ENCODE results near the gene PTPRE.

DNA sequence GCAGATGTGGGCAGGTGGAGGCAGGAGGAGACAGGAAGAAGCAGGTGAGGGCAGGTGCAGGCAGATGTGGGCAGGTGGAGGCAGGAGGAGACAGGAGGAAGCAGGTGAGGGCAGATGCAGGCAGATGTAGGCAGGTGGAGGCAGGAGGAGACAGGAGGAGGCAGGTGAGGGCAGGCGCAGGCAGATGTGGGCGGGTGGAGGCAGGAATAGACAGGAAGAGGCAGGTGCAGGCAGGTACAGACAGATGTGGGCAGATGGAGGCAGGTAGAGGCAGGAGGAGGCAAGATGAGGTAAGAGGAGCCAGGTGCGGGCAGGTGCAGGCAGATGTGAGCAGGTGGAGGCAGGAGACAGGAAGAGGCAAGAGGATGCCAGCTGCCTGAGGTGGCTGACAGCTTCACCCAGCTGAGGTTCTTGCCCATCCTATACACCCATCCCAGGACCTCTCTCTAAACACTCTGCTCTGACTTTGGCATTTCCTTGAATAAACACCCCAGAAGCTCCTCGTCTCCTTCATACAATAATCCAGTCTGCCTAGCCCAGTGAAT is 33.0 kb downstream of the PTPRE start:
- TF ChIP-seq POLR2AphosphoS5 (IDR thresholded peaks at IDR 0.05) = no peak
- TF ChIP-seq, protein P1, sequence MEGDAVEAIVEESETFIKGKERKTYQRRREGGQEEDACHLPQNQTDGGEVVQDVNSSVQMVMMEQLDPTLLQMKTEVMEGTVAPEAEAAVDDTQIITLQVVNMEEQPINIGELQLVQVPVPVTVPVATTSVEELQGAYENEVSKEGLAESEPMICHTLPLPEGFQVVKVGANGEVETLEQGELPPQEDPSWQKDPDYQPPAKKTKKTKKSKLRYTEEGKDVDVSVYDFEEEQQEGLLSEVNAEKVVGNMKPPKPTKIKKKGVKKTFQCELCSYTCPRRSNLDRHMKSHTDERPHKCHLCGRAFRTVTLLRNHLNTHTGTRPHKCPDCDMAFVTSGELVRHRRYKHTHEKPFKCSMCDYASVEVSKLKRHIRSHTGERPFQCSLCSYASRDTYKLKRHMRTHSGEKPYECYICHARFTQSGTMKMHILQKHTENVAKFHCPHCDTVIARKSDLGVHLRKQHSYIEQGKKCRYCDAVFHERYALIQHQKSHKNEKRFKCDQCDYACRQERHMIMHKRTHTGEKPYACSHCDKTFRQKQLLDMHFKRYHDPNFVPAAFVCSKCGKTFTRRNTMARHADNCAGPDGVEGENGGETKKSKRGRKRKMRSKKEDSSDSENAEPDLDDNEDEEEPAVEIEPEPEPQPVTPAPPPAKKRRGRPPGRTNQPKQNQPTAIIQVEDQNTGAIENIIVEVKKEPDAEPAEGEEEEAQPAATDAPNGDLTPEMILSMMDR (IDR thresholded peaks at IDR 0.05) = no peak

All from breast epithelium (tissue), 3 donors.